Skeletal muscle satellite cell (primary cell): ENCODE measurements around the gene LMX1B.
A peak's percentile ranks its signal among the peaks of the same experiment; 100 is the strongest.
"Not testable (repeated sequence)": the region's sequence is repeated elsewhere in the genome, so short reads cannot be mapped to it uniquely, and the experiment has no call there.

Experiments
- H3K27me3 ChIP-seq: 2 replicates; pipeline ENCODE4 v1.7.0; 2013; ENCODE audit warnings: low read length; ENCODE audit not compliant: control insufficient read depth, insufficient read depth
- H3K36me3 ChIP-seq: 2 replicates; pipeline ENCODE4 v1.7.0; 2013; ENCODE audit warnings: mild to moderate bottlenecking, control low read depth, low read length; ENCODE audit not compliant: insufficient read depth
- H3K4me1 ChIP-seq: 2 replicates; pipeline ENCODE4 v1.7.0; 2013; ENCODE audit warnings: low read length; ENCODE audit not compliant: control insufficient read depth, insufficient read depth
- H3K4me2 ChIP-seq: 2 replicates; pipeline ENCODE4 v1.7.0; 2013; ENCODE audit warnings: mild to moderate bottlenecking, low read length
- H3K4me3 ChIP-seq: 2 replicates; pipeline ENCODE4 v1.7.0; 2013; ENCODE audit warnings: low read length
- H3K9ac ChIP-seq: 2 replicates; pipeline ENCODE4 v1.7.0; 2013; ENCODE audit warnings: mild to moderate bottlenecking, low read depth, low read length, moderate library complexity
- H3K9me3 ChIP-seq: replicated peaks from 2 replicates; pipeline ENCODE4 v1.7.0; 2013; ENCODE audit warnings: mild to moderate bottlenecking, control low read depth, low read length

LMX1B gene

DNA sequence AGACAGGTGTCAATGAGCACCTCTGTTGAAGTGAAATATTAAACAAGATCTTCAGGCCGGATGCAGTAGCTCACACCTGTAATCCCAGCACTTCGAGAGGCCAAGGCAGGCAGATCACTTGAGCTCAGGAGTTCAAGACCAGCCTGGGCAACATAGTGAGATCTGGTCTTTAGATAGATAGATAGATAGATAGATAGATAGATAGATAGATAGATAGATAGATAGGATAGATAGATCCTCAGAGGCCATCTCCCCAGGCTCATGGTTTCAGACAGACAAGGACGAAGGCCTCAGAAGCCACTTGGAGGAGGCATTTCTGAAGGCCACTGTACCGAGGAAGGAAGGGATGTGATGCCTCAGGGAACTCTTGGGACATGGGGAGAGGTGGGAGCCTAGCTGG is 42.5 kb downstream of the LMX1B start:
- not testable (repeated sequence) for H3K9me3 ChIP-seq, H3K4me3 ChIP-seq, H3K9ac ChIP-seq, H3K4me2 ChIP-seq, H3K36me3 ChIP-seq, H3K4me1 ChIP-seq
- H3K27me3 ChIP-seq = peaks cover 55% of the 10 kb centered on the region

DNA sequence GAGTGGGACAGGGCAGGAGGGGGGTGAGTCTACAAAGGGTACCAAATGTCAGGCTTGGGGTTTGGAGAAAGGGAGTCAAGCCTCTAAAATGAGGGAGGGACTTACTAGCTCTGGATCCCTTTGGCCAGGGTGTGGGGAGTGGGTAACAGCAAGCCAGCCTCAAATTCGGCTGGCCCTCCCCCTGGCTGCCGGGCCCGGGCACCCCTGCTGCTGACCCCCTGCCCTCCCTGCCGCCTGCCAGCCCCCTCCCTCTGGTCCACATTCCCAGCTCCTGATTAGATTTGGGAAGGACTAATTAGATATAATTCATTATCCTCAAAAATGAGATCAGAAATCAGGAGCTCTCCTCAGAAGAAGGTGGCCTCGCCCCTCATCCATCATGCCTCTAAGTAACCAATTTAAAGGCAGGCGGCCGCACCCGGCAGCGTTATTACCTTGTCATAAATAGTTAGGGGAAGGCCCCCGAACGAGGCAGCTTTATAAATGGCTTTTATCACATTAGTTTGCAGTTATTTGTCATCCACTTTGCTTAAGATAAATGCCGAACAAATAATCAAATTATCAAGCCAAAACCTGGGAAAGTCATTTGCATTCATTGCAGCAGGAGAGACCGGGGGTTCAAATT is 44.6 kb downstream of the LMX1B start:
- Histone ChIP-seq H3K9ac (no peak overlapping the region), H3K4me3 (no peak overlapping the region), H3K27me3 (peaks cover 43% of the 10 kb centered on the region), H3K36me3 (no peaks in the 10 kb centered on the region), H3K4me1 (no peaks in the 10 kb centered on the region), H3K4me2 (no peak overlapping the region), H3K9me3 (no peaks in the 10 kb centered on the region)

DNA sequence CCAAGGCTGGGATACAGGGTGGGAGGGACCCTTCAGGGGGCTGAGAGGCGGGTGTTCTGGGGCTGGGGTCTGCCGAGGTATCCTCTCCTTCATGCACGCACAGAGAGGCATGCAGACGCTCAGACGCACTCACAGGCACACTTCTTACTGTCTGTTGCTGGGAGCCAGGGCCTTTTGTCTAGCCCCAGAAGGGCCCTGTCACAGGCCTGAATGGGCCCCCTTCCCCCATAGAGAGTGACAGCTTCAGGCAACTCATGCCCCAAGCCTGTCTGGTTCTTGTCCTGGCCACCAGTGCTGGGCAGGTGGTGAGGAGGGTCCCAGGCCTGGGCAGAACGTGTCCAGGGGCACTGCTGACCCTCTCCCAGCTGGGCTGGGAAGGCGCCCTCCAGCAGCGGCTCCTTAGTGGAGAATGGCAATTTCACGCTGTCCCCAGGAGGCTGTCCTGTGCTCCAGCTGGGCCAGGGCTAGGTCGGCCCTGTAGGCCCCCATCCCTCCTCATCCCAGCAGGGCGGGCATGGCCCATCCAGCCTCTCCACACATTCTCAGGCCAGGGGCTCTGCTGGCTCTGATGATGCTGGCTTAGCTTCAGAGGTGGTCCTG is 45.3 kb downstream of the LMX1B start:
- H3K4me2 ChIP-seq = no peak overlapping the region
- H3K36me3 ChIP-seq = no peaks in the 10 kb centered on the region
- H3K4me3 ChIP-seq = no peak overlapping the region
- no peak overlapping the region for H3K9ac ChIP-seq
- no peaks in the 10 kb centered on the region for H3K9me3 ChIP-seq
- H3K4me1 ChIP-seq = no peaks in the 10 kb centered on the region
- peaks cover 38% of the 10 kb centered on the region for H3K27me3 ChIP-seq

DNA sequence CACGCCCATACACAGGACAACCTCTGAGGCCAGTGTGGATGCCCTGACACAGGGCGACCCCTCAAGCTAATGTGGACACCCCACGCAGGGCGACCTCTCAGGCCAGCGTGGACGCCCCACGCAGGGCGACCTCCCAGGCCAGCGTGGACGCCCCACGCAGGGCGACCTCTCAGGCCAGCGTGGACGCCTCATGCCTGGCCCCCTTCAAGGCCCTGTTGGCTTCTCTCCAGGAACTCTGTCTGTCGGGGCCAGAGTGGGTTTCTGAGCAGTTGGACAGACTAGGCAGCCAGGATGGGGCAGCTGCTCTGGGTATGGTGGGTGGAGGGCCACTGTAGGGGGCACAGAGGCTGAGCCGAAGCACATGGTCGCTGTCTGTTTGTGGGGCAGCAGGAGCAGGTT is 47.4 kb downstream of the LMX1B start:
- H3K4me2 ChIP-seq = no peak overlapping the region
- no peak overlapping the region for H3K9ac ChIP-seq
- H3K4me1 ChIP-seq = no peaks in the 10 kb centered on the region
- no peak overlapping the region for H3K4me3 ChIP-seq
- H3K27me3 ChIP-seq = peaks cover 42% of the 10 kb centered on the region
- no peaks in the 10 kb centered on the region for H3K36me3 ChIP-seq
- no peaks in the 10 kb centered on the region for H3K9me3 ChIP-seq

DNA sequence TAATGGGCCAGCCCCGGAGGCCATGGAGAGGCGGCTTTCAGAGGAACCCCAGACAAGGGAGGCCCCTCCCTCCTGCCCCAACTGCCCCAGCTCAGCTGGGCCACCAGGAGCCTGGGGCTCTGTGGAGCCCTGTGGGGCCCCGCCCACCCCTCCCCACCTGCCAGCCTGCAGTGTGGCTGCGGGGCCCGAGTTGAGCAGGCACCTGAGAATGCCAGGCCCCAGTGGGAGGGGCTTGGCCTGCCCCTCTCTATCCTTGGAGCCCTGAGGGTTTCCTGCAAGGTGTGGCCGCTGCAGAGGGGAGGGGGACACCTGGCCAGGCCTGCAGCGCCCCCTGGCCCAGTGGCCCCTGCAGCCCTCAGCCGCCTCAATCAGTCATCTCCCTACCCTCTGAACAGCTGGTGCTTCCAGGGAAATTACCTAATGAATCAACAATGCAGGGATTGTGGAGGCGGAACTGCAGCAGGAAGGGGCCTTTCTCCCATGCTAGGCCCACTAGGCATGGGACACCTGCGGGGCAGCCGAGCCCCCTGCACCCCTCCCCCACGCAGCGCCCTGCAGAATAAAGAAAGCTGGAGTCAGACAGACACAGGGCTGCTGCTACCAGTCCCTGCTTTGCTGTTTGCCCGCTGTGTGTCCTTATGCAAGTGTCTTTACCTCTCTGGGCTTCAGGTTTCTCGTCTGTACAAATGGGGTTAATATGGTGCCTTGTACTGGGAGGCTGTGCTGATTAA is 48.0 kb downstream of the LMX1B start:
- H3K36me3 ChIP-seq = no peaks in the 10 kb centered on the region
- H3K4me2 ChIP-seq = no peak overlapping the region
- no peak overlapping the region for H3K9ac ChIP-seq
- H3K4me3 ChIP-seq = no peak overlapping the region
- no peaks in the 10 kb centered on the region for H3K4me1 ChIP-seq
- H3K27me3 ChIP-seq = peaks cover 42% of the 10 kb centered on the region
- H3K9me3 ChIP-seq = no peaks in the 10 kb centered on the region

DNA sequence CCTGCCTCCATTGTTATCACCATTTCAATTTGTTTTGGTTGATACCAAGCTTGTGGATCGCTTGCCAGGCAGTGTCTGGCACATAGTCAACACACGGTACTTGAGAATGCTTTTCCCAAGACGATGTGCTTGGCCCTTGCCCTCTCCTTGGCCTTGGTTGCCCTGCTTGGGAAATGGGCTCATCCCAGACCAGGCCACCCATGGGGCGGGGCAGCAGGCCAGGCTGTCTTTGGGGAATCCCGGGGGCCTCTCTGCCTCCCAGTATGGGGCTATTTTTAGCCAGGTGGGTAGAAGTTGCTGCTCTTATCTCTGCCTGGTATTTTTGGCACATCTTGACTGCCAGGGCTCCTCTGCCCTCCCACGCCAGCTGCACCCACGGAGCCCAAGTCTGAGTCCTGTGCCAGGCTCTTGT is 49.9 kb downstream of the LMX1B start:
- Histone ChIP-seq H3K9ac (no peak overlapping the region), H3K36me3 (no peaks in the 10 kb centered on the region), H3K4me1 (no peaks in the 10 kb centered on the region), H3K4me3 (no peak overlapping the region), H3K27me3 (peaks cover 41% of the 10 kb centered on the region), H3K4me2 (no peak overlapping the region), H3K9me3 (no peaks in the 10 kb centered on the region)

DNA sequence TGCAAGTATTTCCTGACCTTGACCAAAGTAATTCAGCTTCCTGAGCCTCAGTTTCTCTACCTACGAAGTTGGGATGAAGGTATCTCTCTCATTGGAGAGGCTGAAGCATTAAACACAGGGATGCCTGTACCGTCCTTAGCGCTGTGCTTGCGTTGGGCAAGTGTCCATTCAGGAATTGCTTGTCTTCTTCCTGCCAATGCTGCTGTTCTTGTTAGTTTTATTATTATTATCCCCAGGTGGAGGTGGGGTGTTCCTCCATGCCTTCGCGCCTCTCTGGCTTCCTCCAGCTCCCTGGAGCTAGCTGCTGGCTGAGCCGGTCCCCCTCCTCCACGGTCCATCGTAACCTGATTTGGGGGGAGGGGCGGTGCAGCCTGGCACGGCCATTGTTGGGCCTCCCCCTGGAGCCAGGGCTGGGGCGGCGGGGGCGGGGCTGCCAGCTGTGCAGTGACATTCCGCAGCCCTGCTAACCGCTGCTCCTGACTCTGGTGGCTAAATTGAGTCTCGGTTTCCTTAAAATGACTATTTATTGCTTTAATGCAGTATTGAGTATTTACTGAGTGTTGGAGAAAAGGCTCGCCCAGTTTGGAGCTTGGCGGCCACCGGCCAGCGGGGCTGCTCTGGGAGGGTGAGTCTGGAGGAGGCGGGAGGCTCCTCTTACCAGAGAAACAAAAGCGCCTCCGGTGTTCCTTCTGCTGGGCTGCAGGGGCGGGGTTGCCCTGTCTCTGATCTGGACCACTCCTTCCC is 51.3 kb downstream of the LMX1B start:
- peaks cover 39% of the 10 kb centered on the region for H3K27me3 ChIP-seq
- H3K9me3 ChIP-seq = no peaks in the 10 kb centered on the region
- peak overlapping the region; percentile 41 for H3K4me2 ChIP-seq
- no peaks in the 10 kb centered on the region for H3K36me3 ChIP-seq
- H3K4me3 ChIP-seq = no peak overlapping the region
- no peak overlapping the region for H3K9ac ChIP-seq
- H3K4me1 ChIP-seq = no peaks in the 10 kb centered on the region

DNA sequence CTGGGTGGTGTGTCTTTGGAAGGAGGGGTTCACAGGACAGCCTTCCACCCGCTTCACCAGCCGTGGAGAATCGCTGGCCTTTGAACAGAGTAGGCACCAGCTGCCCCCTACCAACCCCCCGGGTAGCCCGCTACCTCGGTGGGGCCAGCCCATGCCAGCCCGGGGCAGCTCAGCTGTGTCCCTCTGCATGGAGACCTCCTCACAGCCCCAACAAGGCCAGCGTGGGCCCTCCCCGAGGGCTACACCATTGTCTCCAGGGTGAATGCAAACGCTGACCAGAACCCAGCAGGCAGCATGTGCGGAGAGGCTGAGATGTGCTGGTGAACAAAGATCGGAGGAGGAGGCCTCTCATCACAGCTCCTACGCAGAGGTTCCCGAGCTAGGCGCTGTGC is 51.9 kb downstream of the LMX1B start:
- Histone ChIP-seq H3K4me1 (no peaks in the 10 kb centered on the region), H3K27me3 (peaks cover 40% of the 10 kb centered on the region), H3K4me3 (no peak overlapping the region), H3K9ac (no peak overlapping the region), H3K36me3 (no peaks in the 10 kb centered on the region), H3K4me2 (peak overlapping the region; percentile 41), H3K9me3 (no peaks in the 10 kb centered on the region)

DNA sequence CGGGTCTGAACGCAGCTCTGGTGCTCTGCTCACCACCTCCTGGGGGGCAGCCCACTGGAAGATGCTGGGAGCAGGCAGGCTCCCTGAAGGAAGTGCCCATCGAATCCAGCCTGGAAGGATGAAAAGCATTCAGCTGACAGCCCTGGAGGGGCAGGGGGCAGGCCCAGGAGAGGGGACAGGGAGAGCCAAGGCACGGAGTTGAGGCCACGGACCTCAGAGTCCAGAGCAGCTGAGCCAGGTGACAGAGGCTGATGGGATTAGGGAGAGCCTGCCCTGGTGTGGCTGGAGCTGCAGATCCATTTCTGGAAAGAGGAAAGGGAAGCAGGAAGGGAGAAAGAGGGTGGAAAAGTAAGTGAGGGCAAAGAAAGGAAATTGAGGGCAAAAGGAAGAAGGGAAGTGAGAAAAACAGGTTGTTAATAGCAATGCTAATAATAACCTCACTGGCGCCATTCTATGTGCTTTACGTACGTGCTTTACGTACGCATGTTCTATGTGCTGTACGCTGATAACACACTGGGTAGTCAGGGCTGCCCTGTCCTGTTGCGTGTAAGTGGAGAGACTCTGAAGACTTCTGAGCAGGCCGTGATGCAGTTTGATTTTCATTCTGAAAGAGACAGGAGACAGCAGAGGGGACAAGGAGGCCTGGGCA is 52.6 kb downstream of the LMX1B start:
- H3K9ac ChIP-seq = no peak overlapping the region

DNA sequence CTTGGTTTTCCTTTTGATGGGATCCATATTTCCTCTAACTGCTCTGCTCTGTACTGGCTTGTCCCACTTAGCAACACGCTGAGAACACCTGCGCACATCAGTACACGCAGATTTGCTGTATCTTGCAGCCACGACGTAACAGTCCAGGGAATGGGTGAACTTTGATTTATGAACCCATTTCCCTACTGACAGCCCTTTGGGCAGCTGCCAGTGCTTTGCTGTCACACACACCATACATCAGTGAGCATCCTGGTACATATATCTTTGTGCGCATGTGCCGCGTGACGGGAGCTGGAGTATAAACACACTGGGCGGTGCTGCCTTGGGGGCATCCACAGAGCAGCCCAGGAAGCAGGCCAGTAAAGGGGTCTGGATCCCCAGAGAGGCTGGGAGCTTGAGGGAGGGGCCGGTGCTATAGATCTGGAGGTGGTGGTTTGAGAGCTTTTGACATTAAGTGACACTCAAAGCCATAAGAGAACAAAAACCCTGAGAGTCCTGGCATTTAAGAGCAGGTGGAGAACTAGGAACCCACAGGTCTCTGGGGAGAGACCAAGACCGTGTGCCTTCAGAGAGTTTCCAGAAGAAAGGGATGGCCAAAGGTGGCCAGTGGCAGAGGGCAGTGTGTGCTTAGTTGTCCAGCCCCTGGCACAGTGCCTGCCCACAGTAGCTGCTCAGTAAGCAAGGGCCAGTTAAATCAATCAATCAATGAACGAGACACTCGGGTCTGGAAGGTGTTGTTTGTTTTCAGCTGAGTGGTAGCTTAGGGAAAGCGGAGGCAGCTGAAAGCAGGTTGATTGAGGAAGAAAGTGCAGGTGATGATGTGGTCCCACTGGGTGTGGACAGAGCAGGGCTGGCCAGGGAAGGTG is 53.7 kb downstream of the LMX1B start:
- Histone ChIP-seq H3K27me3 (peaks cover 57% of the 10 kb centered on the region), H3K36me3 (no peaks in the 10 kb centered on the region), H3K4me2 (no peak overlapping the region), H3K9ac (no peak overlapping the region), H3K4me3 (no peak overlapping the region), H3K4me1 (no peaks in the 10 kb centered on the region), H3K9me3 (no peaks in the 10 kb centered on the region)

More for the DNA sequence above, 52.6 kb downstream of the LMX1B start:
- Histone ChIP-seq H3K27me3 (peaks cover 46% of the 10 kb centered on the region), H3K4me1 (no peaks in the 10 kb centered on the region), H3K4me3 (no peak overlapping the region), H3K9me3 (no peaks in the 10 kb centered on the region), H3K36me3 (no peaks in the 10 kb centered on the region), H3K4me2 (no peak overlapping the region)
